ENCODE data around the gene PLEKHJ1. TPM values are rescaled to one million over a fixed set of nuclear protein-coding genes. Genes with fewer than 3 reads are reported as not detected.

The PLEKHJ1 gene
- total and polyA plus RNA-seq, 9 of the 15 experiments (the other 6 are each of a cell fraction or from before 2014, with no cell fraction given): 1.5 to 188 (median 63.9) TPM

DNA sequence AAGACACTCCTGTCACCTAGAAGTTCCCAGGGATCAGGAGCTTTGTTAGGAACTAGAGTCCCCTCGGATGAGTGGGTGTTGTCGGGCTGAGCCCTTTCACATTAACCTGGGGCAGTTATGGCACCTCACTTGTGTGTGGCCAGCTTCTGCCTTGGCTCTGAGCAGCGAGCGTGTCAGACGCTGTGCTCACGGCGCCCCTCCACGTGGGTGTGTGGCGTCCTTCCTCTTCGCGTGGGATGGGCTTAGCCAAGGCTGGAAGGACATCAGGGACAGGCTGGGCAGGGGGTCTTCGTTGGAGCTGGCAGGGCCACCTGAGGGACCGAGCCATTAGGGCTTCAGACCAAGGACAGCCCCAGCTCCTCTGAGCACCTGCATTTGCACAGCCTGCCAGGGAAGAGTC lies 49.0 kb downstream of the PLEKHJ1 start:
- 95% methylated on average over 13 of the region's 13 CpGs for WGBS (ENCODE audit: insufficient coverage, low coverage, missing lambda C conversion rate)
- TF ChIP-seq, protein P1, sequence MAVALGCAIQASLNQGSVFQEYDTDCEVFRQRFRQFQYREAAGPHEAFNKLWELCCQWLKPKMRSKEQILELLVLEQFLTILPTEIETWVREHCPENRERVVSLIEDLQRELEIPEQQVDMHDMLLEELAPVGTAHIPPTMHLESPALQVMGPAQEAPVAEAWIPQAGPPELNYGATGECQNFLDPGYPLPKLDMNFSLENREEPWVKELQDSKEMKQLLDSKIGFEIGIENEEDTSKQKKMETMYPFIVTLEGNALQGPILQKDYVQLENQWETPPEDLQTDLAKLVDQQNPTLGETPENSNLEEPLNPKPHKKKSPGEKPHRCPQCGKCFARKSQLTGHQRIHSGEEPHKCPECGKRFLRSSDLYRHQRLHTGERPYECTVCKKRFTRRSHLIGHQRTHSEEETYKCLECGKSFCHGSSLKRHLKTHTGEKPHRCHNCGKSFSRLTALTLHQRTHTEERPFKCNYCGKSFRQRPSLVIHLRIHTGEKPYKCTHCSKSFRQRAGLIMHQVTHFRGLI (CRISPR knock-in tag; IDR thresholded peaks at IDR 0.05): no peak
- TF ChIP-seq TCF7 (IDR thresholded peaks at IDR 0.05; ENCODE audit: borderline replicate concordance): no peak
- TF ChIP-seq PRPF4 (IDR thresholded peaks at IDR 0.05; ENCODE audit: insufficient read depth, low read depth, low read length, poor library complexity, severe bottlenecking): no peak
- TF ChIP-seq MTA1 (IDR thresholded peaks at IDR 0.05; ENCODE audit: borderline replicate concordance): no peak
- TF ChIP-seq WHSC1 (IDR thresholded peaks at IDR 0.05; ENCODE audit: low read length): no peak
- TF ChIP-seq ZNF184 (CRISPR knock-in tag; IDR thresholded peaks at IDR 0.05): no peak
- TF ChIP-seq, protein P2, sequence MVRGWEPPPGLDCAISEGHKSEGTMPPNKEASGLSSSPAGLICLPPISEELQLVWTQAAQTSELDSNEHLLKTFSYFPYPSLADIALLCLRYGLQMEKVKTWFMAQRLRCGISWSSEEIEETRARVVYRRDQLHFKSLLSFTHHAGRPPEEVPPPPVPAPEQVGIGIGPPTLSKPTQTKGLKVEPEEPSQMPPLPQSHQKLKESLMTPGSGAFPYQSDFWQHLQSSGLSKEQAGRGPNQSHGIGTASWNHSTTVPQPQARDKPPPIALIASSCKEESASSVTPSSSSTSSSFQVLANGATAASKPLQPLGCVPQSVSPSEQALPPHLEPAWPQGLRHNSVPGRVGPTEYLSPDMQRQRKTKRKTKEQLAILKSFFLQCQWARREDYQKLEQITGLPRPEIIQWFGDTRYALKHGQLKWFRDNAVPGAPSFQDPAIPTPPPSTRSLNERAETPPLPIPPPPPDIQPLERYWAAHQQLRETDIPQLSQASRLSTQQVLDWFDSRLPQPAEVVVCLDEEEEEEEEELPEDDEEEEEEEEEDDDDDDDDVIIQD (CRISPR knock-in tag; IDR thresholded peaks at IDR 0.05): no peak
- no peak for TF ChIP-seq NCOA4 (IDR thresholded peaks at IDR 0.05; ENCODE audit: partially characterized antibody)
- no peak for TF ChIP-seq PCBP2 (IDR thresholded peaks at IDR 0.05; ENCODE audit: low read depth, low read length, poor library complexity, severe bottlenecking)
- no peak for TF ChIP-seq ZNF699 (CRISPR knock-in tag; IDR thresholded peaks at IDR 0.05; ENCODE audit: insufficient replicate concordance)
- TF ChIP-seq CSDE1 (IDR thresholded peaks at IDR 0.05): no peak
- TF ChIP-seq ZNF347 (CRISPR knock-in tag; IDR thresholded peaks at IDR 0.05; ENCODE audit: low read depth): no peak
- TF ChIP-seq BRD4 (IDR thresholded peaks at IDR 0.05): no peak
- no peak for TF ChIP-seq POLR3A (IDR thresholded peaks at IDR 0.05; ENCODE audit: borderline replicate concordance, extremely low read depth, insufficient read depth, insufficient read length)
- TF ChIP-seq KDM2B (CRISPR knock-in tag; IDR thresholded peaks at IDR 0.05): no peak
- no peak for TF ChIP-seq ZNF165 (CRISPR knock-in tag; IDR thresholded peaks at IDR 0.05; ENCODE audit: borderline replicate concordance)
- TF ChIP-seq TBP (optimal IDR thresholded peaks at IDR 0.05; ENCODE audit: low read depth, low read length): no peak
- TF ChIP-seq ZBTB5 (IDR thresholded peaks at IDR 0.05): no peak
- ChIA-PET CTCF (ENCODE audit: low intra/inter-chr PET ratio) (no interaction called here), POLR2A (interaction anchor here (0.8 to 2.5 kb wide), 4 partner anchors 10 to 29 kb away, joined by 3 to 8 read pairs (median 6); no protein-coding TSS in a partner anchor)
- H3K4me3 ChIP-seq: no peak overlapping the region
- peaks cover 66% of the 10 kb centered on the region for H3K79me2 ChIP-seq (ENCODE audit: control insufficient read depth, insufficient read depth, low read length)
- ATAC-seq (no peak), DNase-seq (ENCODE audit: extremely low read depth in 1 of 4, low spot score in 3 of 4) (no peak), FAIRE-seq (no peak)
- peak overlapping the region in 1 of 2 experiments; percentile 48; a peak in 2 of 4 replicates for H3K9ac ChIP-seq (ENCODE audit: insufficient read depth in 1 of 2, low read depth in 2 of 2, low read length in 2 of 2)
- H3K4me2 ChIP-seq (ENCODE audit: insufficient read depth, low read length): no peak overlapping the region
- no peak overlapping the region for H3K27ac ChIP-seq (ENCODE audit: extremely low read depth, low read depth, low read length)
- no peaks in the 10 kb centered on the region for H3K9me3 ChIP-seq (replicated peaks; ENCODE audit: control insufficient read depth, insufficient read depth, low read depth, low read length)
- H3K9me1 ChIP-seq (ENCODE audit: control insufficient read depth, insufficient read depth, low read length): peaks cover 8% of the 10 kb centered on the region
- H3K36me3 ChIP-seq (ENCODE audit: control insufficient read depth, insufficient read depth, low read length): peaks cover 94% of the 10 kb centered on the region
- H4K20me1 ChIP-seq (replicated peaks; ENCODE audit: control insufficient read depth, insufficient read depth, low read length): peaks cover 3% of the 10 kb centered on the region
- peaks cover 0 to 60% of the 10 kb centered on the region in 2 experiments; a peak in 3 of 5 replicates for H3K4me1 ChIP-seq (replicated peaks in 1 of 2; ENCODE audit: control insufficient read depth in 2 of 2, insufficient read depth in 2 of 2, low read length in 2 of 2)
- in situ Hi-C loops (cut with MboI): no loop called here
- intact Hi-C loops (cut with micrococcal nuclease): no loop called here
- BruUV-seq (replicated peaks): no TSS peak
- no peak overlapping the region for H2AFZ ChIP-seq (ENCODE audit: low read depth, low read length)
- no peaks in the 10 kb centered on the region for H3K27me3 ChIP-seq (ENCODE audit: control insufficient read depth in 2 of 2, insufficient read depth in 2 of 2, low read length in 2 of 2)

All from K562 (cell line).